SU-DHL-6 (cell line): Measurements from ENCODE around the gene IMPACT.

Experiments
- EZH2phosphoT487 ChIP-seq: fragments of 200-600 bp; sonication (generic), shearing (Covaris generic); conservative IDR thresholded peaks from 2 replicates; pipeline ENCODE4 v1.6.1; 2018; ENCODE audit warnings: mild to moderate bottlenecking, antibody characterized with exemption, low read length, moderate library complexity, mixed read lengths
- TF ChIP-seq, protein P1 (sequence below): fragments of 200-600 bp; sonication (generic); IDR thresholded peaks from one replicate; pipeline ENCODE4 v1.5.1; 2017; ENCODE audit warnings: antibody characterized with exemption, mild to moderate bottlenecking, low read length, moderate library complexity; ENCODE audit not compliant: insufficient read depth, poor library complexity, severe bottlenecking

DNA sequence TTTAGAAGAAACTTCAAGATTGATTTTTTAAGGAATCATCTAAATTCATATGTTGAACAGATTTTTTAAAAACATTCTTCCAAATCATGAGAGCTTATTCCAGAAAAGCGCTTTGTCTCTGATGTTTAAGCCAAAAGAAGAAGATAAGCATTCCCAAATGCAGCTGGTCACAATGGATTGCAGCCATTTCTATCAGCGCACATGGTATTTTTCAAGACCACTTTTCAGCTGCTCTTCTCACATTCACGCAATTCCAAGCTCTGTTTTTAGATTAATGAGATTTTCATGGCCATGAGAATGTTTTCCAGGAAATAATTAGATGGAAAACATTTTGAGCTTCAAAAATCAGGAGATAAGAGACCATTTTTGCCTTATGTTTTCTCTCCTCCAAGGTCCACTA lies 37.5 kb upstream of the IMPACT start:
- TF ChIP-seq, protein P1, sequence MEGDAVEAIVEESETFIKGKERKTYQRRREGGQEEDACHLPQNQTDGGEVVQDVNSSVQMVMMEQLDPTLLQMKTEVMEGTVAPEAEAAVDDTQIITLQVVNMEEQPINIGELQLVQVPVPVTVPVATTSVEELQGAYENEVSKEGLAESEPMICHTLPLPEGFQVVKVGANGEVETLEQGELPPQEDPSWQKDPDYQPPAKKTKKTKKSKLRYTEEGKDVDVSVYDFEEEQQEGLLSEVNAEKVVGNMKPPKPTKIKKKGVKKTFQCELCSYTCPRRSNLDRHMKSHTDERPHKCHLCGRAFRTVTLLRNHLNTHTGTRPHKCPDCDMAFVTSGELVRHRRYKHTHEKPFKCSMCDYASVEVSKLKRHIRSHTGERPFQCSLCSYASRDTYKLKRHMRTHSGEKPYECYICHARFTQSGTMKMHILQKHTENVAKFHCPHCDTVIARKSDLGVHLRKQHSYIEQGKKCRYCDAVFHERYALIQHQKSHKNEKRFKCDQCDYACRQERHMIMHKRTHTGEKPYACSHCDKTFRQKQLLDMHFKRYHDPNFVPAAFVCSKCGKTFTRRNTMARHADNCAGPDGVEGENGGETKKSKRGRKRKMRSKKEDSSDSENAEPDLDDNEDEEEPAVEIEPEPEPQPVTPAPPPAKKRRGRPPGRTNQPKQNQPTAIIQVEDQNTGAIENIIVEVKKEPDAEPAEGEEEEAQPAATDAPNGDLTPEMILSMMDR = no peak
- TF ChIP-seq EZH2phosphoT487 = no peak
